H1 (cell line): ENCODE results near the gene MORC1. TPM values are rescaled to one million over a fixed set of nuclear protein-coding genes. Genes with fewer than 3 reads are reported as not detected.

Experiments
- CTCF ChIA-PET: fragments of 300-600 bp; sonication (Branson Sonifier 250); formaldehyde crosslinking; loops from one replicate; lab custom pipeline; 2021; ENCODE audit not compliant: partially characterized antibody; lab: Charles Lee
- POLR2A ChIA-PET: fragments of 300-600 bp; sonication (Branson Sonifier 250); formaldehyde crosslinking; loops from one replicate; lab custom pipeline; 2021; ENCODE audit warnings: inconsistent platforms; ENCODE audit not compliant: partially characterized antibody; lab: Charles Lee
- DNase-seq, 2 experiments: peaks; one replicate each; pipeline versions ENCODE4 v3.0.0 to v3.0.0-alpha.2; 2010 to 2022; ENCODE audit warnings: low spot score in 2 of 2, low read depth in 1 of 2, mixed read lengths in 1 of 2
- FAIRE-seq: peaks from 2 replicates; lab custom pipeline; 2011; peaks lifted over from hg19 to GRCh38; lab: Jason Lieb, UNC
- H2AFZ ChIP-seq: 2 replicates; pipeline ENCODE4 v1.8.1; 2012; ENCODE audit warnings: low read length, inconsistent platforms
- H2AK5ac ChIP-seq: 2 replicates; pipeline ENCODE4 v1.6.1; 2013; ENCODE audit warnings: low read depth, low read length
- H2BK120ac ChIP-seq: replicated peaks from 2 replicates; pipeline ENCODE3; 2013; ENCODE audit warnings: low read depth, low read length, inconsistent platforms
- H2BK12ac ChIP-seq: 2 replicates; pipeline ENCODE4 v1.6.1; 2013; ENCODE audit warnings: low read depth, low read length
- H2BK15ac ChIP-seq: 2 replicates; pipeline ENCODE4 v1.6.1; 2013; ENCODE audit warnings: low read length
- H2BK20ac ChIP-seq: 2 replicates; pipeline ENCODE4 v1.6.1; 2013; ENCODE audit warnings: low read length
- H2BK5ac ChIP-seq: 2 replicates; pipeline ENCODE4 v1.6.1; 2013; ENCODE audit warnings: low read depth, low read length
- H3K14ac ChIP-seq: 2 replicates; pipeline ENCODE4 v1.6.1; 2013; ENCODE audit warnings: inconsistent platforms; ENCODE audit not compliant: insufficient read length
- H3K18ac ChIP-seq: 2 replicates; pipeline ENCODE4 v1.6.1; 2013; ENCODE audit warnings: low read length; ENCODE audit errors: extremely low read depth
- H3K23ac ChIP-seq: 2 replicates; pipeline ENCODE4 v1.6.1; 2013; ENCODE audit warnings: inconsistent platforms; ENCODE audit not compliant: insufficient read length
- H3K23me2 ChIP-seq: 2 replicates; pipeline ENCODE4 v1.6.1; 2013; ENCODE audit warnings: low read depth, low read length
- H3K27ac ChIP-seq: 2 replicates; pipeline ENCODE4 v1.6.1; 2011; ENCODE audit warnings: low read depth, low read length, inconsistent platforms
- H3K27me3 ChIP-seq, 4 experiments: replicated peaks in 1 of 4; 1 replicate in 1 of 4; 2 replicates in 3 of 4; pipeline versions ENCODE4 v1.6.1 to v1.8.1; 2011 to 2013; ENCODE audit warnings: low read length in 3 of 4, mild to moderate bottlenecking in 3 of 4, inconsistent platforms in 2 of 4, mixed read lengths in 2 of 4, moderate library complexity in 1 of 4; ENCODE audit not compliant: control insufficient read depth in 3 of 4, insufficient read depth in 3 of 4; ENCODE audit errors: extremely low read depth in 1 of 4
- H3K36me3 ChIP-seq, 4 experiments: 2 replicates each; pipeline versions ENCODE4 v1.6.1 to v1.8.1; 2011 to 2013; ENCODE audit warnings: mild to moderate bottlenecking in 4 of 4, low read length in 3 of 4, moderate library complexity in 2 of 4, control low read depth in 1 of 4, inconsistent platforms in 1 of 4; ENCODE audit not compliant: insufficient read depth in 4 of 4, control insufficient read depth in 2 of 4
- H3K4ac ChIP-seq: replicated peaks from 2 replicates; pipeline ENCODE3; 2013; ENCODE audit warnings: low read length, low read depth, mixed read lengths, inconsistent platforms; ENCODE audit not compliant: insufficient read length
- H3K4me1 ChIP-seq, 4 experiments: replicated peaks in 1 of 4; 1 replicate in 1 of 4; 2 replicates in 3 of 4; pipeline versions ENCODE4 v1.6.1 to v1.8.1; 2011 to 2013; ENCODE audit warnings: low read length in 3 of 4, inconsistent platforms in 2 of 4, mixed read lengths in 1 of 4; ENCODE audit not compliant: insufficient read depth in 4 of 4, control insufficient read depth in 3 of 4
- H3K4me2 ChIP-seq, 2 experiments: 2 replicates each; pipeline versions ENCODE4 v1.6.1 to v1.8.1; 2011 to 2013; ENCODE audit warnings: low read depth in 2 of 2, low read length in 2 of 2, control low read depth in 1 of 2, inconsistent platforms in 1 of 2, mild to moderate bottlenecking in 1 of 2; ENCODE audit not compliant: insufficient read depth in 1 of 2
- H3K4me3 ChIP-seq, 4 experiments: fragments of 200-600, 300-600 bp in 1 of 4; sonication (generic), shearing (Covaris generic), sonication (Bioruptor Twin) in 1 of 4; 2 replicates each; pipeline versions ENCODE4 v1.5.1 to v1.8.1; 2011 to 2016; ENCODE audit warnings: low read length in 4 of 4, low read depth in 3 of 4, control low read depth in 2 of 4, inconsistent platforms in 2 of 4, mild to moderate bottlenecking in 2 of 4, mixed read lengths in 1 of 4, moderate library complexity in 1 of 4; ENCODE audit not compliant: insufficient read depth in 2 of 4; ENCODE audit errors: extremely low read depth in 1 of 4
- H3K56ac ChIP-seq: replicated peaks from 2 replicates; pipeline ENCODE3; 2013; ENCODE audit warnings: low read depth, mild to moderate bottlenecking, mixed read lengths, low read length, inconsistent platforms; ENCODE audit not compliant: insufficient read length
- H3K79me1 ChIP-seq: 2 replicates; pipeline ENCODE4 v1.6.1; 2013; ENCODE audit warnings: low read depth, low read length, control low read depth
- H3K79me2 ChIP-seq, 2 experiments: 2 replicates each; pipeline versions ENCODE4 v1.6.1 to v1.8.1; 2012 to 2013; ENCODE audit warnings: low read length in 2 of 2, mild to moderate bottlenecking in 2 of 2, inconsistent platforms in 1 of 2; ENCODE audit not compliant: insufficient read depth in 2 of 2, control insufficient read depth in 1 of 2
- H3K9ac ChIP-seq, 4 experiments: replicated peaks in 1 of 4; 1 replicate in 1 of 4; 2 replicates in 3 of 4; pipeline versions ENCODE4 v1.6.1 to v1.8.1; 2011 to 2013; ENCODE audit warnings: low read depth in 3 of 4, low read length in 3 of 4, control low read depth in 2 of 4, mild to moderate bottlenecking in 2 of 4, moderate library complexity in 2 of 4, inconsistent platforms in 1 of 4; ENCODE audit errors: extremely low read depth in 1 of 4
- H3K9me3 ChIP-seq, 2 experiments: 2 replicates each; pipeline versions ENCODE4 v1.6.1 to v1.8.1; 2012 to 2013; ENCODE audit warnings: mild to moderate bottlenecking in 2 of 2, moderate library complexity in 2 of 2, control low read depth in 1 of 2, inconsistent platforms in 1 of 2, low read depth in 1 of 2, low read length in 1 of 2, mixed read lengths in 1 of 2; ENCODE audit not compliant: insufficient read depth in 2 of 2
- H4K20me1 ChIP-seq, 2 experiments: replicated peaks in 1 of 2; 2 replicates each; pipeline versions ENCODE3 to v1.8.1; 2011 to 2013; ENCODE audit warnings: inconsistent platforms in 2 of 2, low read length in 2 of 2, mild to moderate bottlenecking in 1 of 2; ENCODE audit not compliant: insufficient read depth in 2 of 2, control insufficient read depth in 1 of 2
- H4K5ac ChIP-seq: 2 replicates; pipeline ENCODE4 v1.6.1; 2013; ENCODE audit warnings: low read length, low read depth, mixed read lengths, inconsistent platforms; ENCODE audit not compliant: insufficient read length
- H4K8ac ChIP-seq: 2 replicates; pipeline ENCODE4 v1.8.0; 2013; ENCODE audit warnings: mild to moderate bottlenecking, moderate library complexity, low read length, inconsistent platforms; ENCODE audit not compliant: insufficient read depth; ENCODE audit errors: extremely low read depth
- H4K91ac ChIP-seq: replicated peaks from 2 replicates; pipeline ENCODE3; 2013; ENCODE audit warnings: low read length, mixed read lengths, inconsistent platforms; ENCODE audit not compliant: insufficient read length
- EZH2 ChIP-seq: fragments of 200-600 bp; sonication (generic); IDR thresholded peaks from 2 replicates; pipeline ENCODE4 v1.7.1; 2012; ENCODE audit warnings: low read depth, mild to moderate bottlenecking, moderate library complexity, low read length, inconsistent platforms; ENCODE audit not compliant: severe bottlenecking
- WGBS, 2 experiments: shearing (Covaris generic) in 1 of 2; methylation state at CpG; one replicate each; pipeline versions ENCODE4 v1.1.6 to v1.1.7; 2013 to 2015; ENCODE audit warnings: low lambda C conversion rate in 2 of 2, mixed read lengths in 2 of 2, inconsistent platforms in 1 of 2, low coverage in 1 of 2, missing lambda C conversion rate in 1 of 2; ENCODE audit not compliant: insufficient replicate concordance in 2 of 2, insufficient coverage in 1 of 2, insufficient read length in 1 of 2; ENCODE audit errors: extremely low coverage in 1 of 2, missing lambda C conversion rate in 1 of 2; 5-methylcytosine and 5-hydroxymethylcytosine counted together
- polyA plus RNA-seq, 7 experiments: library from polyadenylated mRNA; depleted of rRNA in 3 of 7; stranded (reverse) in 5 of 7; unstranded in 2 of 7; fragments of >200 nt in 5 of 7; fragments of 200-250 nt in 2 of 7; gene quantifications; 1 replicate in 5 of 7; 2 replicates in 1 of 7; 4 replicates in 1 of 7; pipeline versions ENCODE4 v1.2.1 to v1.2.3, GENCODE V29; 2011 to 2013; ENCODE audit warnings: missing spikeins in 2 of 7, mixed read lengths in 2 of 7
- total RNA-seq: library from RNA; stranded (reverse); fragmentation: NEBNext Ultra II Directional; extraction: Animal tissue kit (Norgen Biotek cat#: 25700); gene quantifications from 2 replicates; pipeline ENCODE4 v1.2.1, GENCODE V29; 2021

Gene MORC1
- total and polyA plus RNA-seq, 2 of the 8 experiments (the other 6 are each of a cell fraction or from before 2014, with no cell fraction given) = not detected

GRCh38 chr3:109073116-109073515, 44.8 kb downstream of the MORC1 start:
- no peak overlapping the region for H2AFZ ChIP-seq
- no peak overlapping the region for H4K91ac ChIP-seq
- H3K4me3 ChIP-seq = no peak overlapping the region
- no peak overlapping the region for H2AK5ac ChIP-seq
- TF ChIP-seq EZH2 = no peak
- H3K27ac ChIP-seq = no peak overlapping the region
- H4K20me1 ChIP-seq = no peaks in the 10 kb centered on the region
- no peaks in the 10 kb centered on the region for H3K36me3 ChIP-seq
- DNase-seq (no peak), FAIRE-seq (no peak)
- no peak overlapping the region for H3K14ac ChIP-seq
- 100% methylated on average over 1 of the region's 1 CpG; no CpG with 5 or more reads in 1 of the 2 experiments for WGBS, 2 experiments
- H2BK12ac ChIP-seq = no peak overlapping the region
- H2BK120ac ChIP-seq = no peak overlapping the region
- H3K4me2 ChIP-seq = no peak overlapping the region
- H3K9me3 ChIP-seq = no peaks in the 10 kb centered on the region
- no peak overlapping the region for H2BK15ac ChIP-seq
- H3K23ac ChIP-seq = no peak overlapping the region
- H3K56ac ChIP-seq = no peak overlapping the region
- H4K5ac ChIP-seq = no peak overlapping the region
- H3K18ac ChIP-seq = no peak overlapping the region
- ChIA-PET POLR2A (interaction anchor here (1.2 kb wide), 1 partner anchor 155 kb away, joined by 3 read pairs; no protein-coding TSS in a partner anchor), CTCF (interaction anchor here (1.0 to 1.6 kb wide), 2 partner anchors 34 to 50 kb away, joined by 3 to 9 read pairs; no protein-coding TSS in a partner anchor)
- H3K79me2 ChIP-seq = no peaks in the 10 kb centered on the region
- H3K4ac ChIP-seq = no peak overlapping the region
- no peaks in the 10 kb centered on the region for H3K23me2 ChIP-seq
- H3K79me1 ChIP-seq = no peaks in the 10 kb centered on the region
- no peak overlapping the region for H2BK5ac ChIP-seq
- no peak overlapping the region for H4K8ac ChIP-seq
- H3K4me1 ChIP-seq = no peaks in the 10 kb centered on the region
- H2BK20ac ChIP-seq = no peak overlapping the region
- H3K9ac ChIP-seq = no peak overlapping the region
- H3K27me3 ChIP-seq = no peaks in the 10 kb centered on the region
